Panc1 (cell line): ENCODE data around the gene SFSWAP. TPM values are rescaled to one million over a fixed set of nuclear protein-coding genes. Genes with fewer than 3 reads are reported as not detected.

Experiments
- ATAC-seq: fragments of 200-7000 bp; cut with Tn5 transposase; 2 replicates; pipeline ENCODE4 v1.9.1; 2020; ENCODE audit warnings: mild to moderate bottlenecking, moderate library complexity
- BruUV-seq: library from RNA; stranded (reverse); fragments of 400-500 nt; replicated peaks from 2 replicates; lab custom pipeline; 2021; lab: Mats Ljungman, UMichigan
- CTCF ChIA-PET: fragments of 300-600 bp; sonication (Branson Sonifier 250); formaldehyde crosslinking; loops from one replicate; lab custom pipeline; 2022; ENCODE audit warnings: antibody characterized with exemption; lab: Charles Lee
- POLR2A ChIA-PET: fragments of 300-600 bp; sonication (Branson Sonifier 250); formaldehyde crosslinking; loops from one replicate; lab custom pipeline; 2022; ENCODE audit warnings: antibody characterized with exemption; lab: Charles Lee
- DNase-seq: peaks from one replicate; pipeline ENCODE4 v3.0.0-alpha.2; 2010; ENCODE audit warnings: low read depth, low spot score
- H3K27ac ChIP-seq: 2 replicates; pipeline ENCODE4 v1.5.1; 2011; ENCODE audit warnings: mild to moderate bottlenecking, low read length, inconsistent platforms
- H3K27me3 ChIP-seq: fragments of 200-500 bp; sonication (Bioruptor generic); 2 replicates; pipeline ENCODE4 v1.6.0; 2014; ENCODE audit warnings: low read length, inconsistent platforms; ENCODE audit not compliant: control insufficient read depth, insufficient read depth
- H3K36me3 ChIP-seq: fragments of 200-500 bp; sonication (Bioruptor generic); 2 replicates; pipeline ENCODE4 v1.5.1; 2014; ENCODE audit warnings: inconsistent platforms, mild to moderate bottlenecking, low read length, moderate library complexity; ENCODE audit not compliant: control insufficient read depth, insufficient read depth
- H3K4me1 ChIP-seq: 2 replicates; pipeline ENCODE4 v1.5.1; 2011; ENCODE audit warnings: inconsistent platforms, mild to moderate bottlenecking, low read length, moderate library complexity; ENCODE audit not compliant: control insufficient read depth, insufficient read depth
- H3K4me3 ChIP-seq, 2 experiments: 2 replicates each; pipeline ENCODE4 v1.5.1; 2011 to 2012; ENCODE audit warnings: low read depth in 2 of 2, low read length in 2 of 2, mild to moderate bottlenecking in 2 of 2, inconsistent platforms in 1 of 2, moderate library complexity in 1 of 2
- H3K9me3 ChIP-seq: fragments of 200-500 bp; sonication (Bioruptor generic); 2 replicates; pipeline ENCODE4 v1.5.1; 2014; ENCODE audit warnings: low read depth, mild to moderate bottlenecking, inconsistent platforms, low read length, moderate library complexity; ENCODE audit not compliant: control insufficient read depth, insufficient read depth
- CTCF ChIP-seq: fragments of 450-650 bp; IDR thresholded peaks from 2 replicates; pipeline ENCODE4 v1.5.1; 2017; ENCODE audit warnings: mild to moderate bottlenecking
- POLR2AphosphoS5 ChIP-seq: IDR thresholded peaks from 2 replicates; pipeline ENCODE4 v1.6.1; 2012; ENCODE audit warnings: mild to moderate bottlenecking, low read depth, low read length, moderate library complexity
- REST ChIP-seq, 2 experiments: IDR thresholded peaks; 2 replicates each; pipeline ENCODE4 v1.6.1; 2011 to 2012; ENCODE audit warnings: low read depth in 2 of 2, control low read depth in 1 of 2, low read length in 1 of 2, mild to moderate bottlenecking in 1 of 2, moderate library complexity in 1 of 2; ENCODE audit not compliant: insufficient read depth in 1 of 2
- SIN3A ChIP-seq: IDR thresholded peaks from 2 replicates; pipeline ENCODE4 v1.6.1; 2012; ENCODE audit warnings: low read depth, mild to moderate bottlenecking, low read length, moderate library complexity, borderline replicate concordance; ENCODE audit not compliant: insufficient read depth
- TCF7L2 ChIP-seq: IDR thresholded peaks from 2 replicates; pipeline ENCODE4 v1.6.1; 2011; ENCODE audit warnings: mild to moderate bottlenecking, low read depth, low read length, inconsistent platforms
- in situ Hi-C: cut with HindIII; loops from 2 replicates; pipeline ENCODE4 v1.10.0; 2016; ENCODE audit warnings: low sequenced_read_pairs, low pct_unique_long_range_greater_than_20kb
- intact Hi-C: fragments of 100-400 bp; cut with micrococcal nuclease; formaldehyde crosslinking; loops from one replicate; pipeline ENCODE4 v1.10.0; 2022; ENCODE audit not compliant: unreplicated experiment
- total RNA-seq: library from RNA; stranded (reverse); gene quantifications from one replicate; pipeline ENCODE4 v1.2.1, GENCODE V29; 2021; ENCODE audit not compliant: unreplicated experiment

SFSWAP gene
- total RNA-seq, 1 experiment from 2014 or later = 41.6 TPM

GRCh38 chr12:131688131-131688844, 22.6 kb upstream of the SFSWAP start:
- intact Hi-C loops (no loop called here), in situ Hi-C loops (no loop called here)
- H3K27me3 ChIP-seq = no peaks in the 10 kb centered on the region; the same call in 1 of the 2 replicates
- ChIA-PET POLR2A (no interaction called here), CTCF (no interaction called here)
- DNase-seq (no peak), ATAC-seq (no peak)
- no peaks in the 10 kb centered on the region for H3K36me3 ChIP-seq
- TF ChIP-seq REST (IDR thresholded peaks at IDR 0.05; ENCODE audit: insufficient read depth in 1 of 2, low read depth in 2 of 2, low read length in 1 of 2) = no peak
- TF ChIP-seq SIN3A = no peak
- TF ChIP-seq POLR2AphosphoS5 = no peak
- TF ChIP-seq CTCF = no peak
- no peak for TF ChIP-seq TCF7L2
- no peak overlapping the region for H3K4me3 ChIP-seq
- BruUV-seq = no TSS peak
- no peaks in the 10 kb centered on the region for H3K9me3 ChIP-seq
- H3K4me1 ChIP-seq = no peaks in the 10 kb centered on the region
- no peak overlapping the region for H3K27ac ChIP-seq

- BruUV-seq = no TSS peak
- TF ChIP-seq TCF7L2 (no peak), REST (IDR thresholded peaks at IDR 0.05; ENCODE audit: insufficient read depth in 1 of 2, low read depth in 2 of 2, low read length in 1 of 2) (no peak), POLR2AphosphoS5 (no peak), SIN3A (no peak), CTCF (no peak)
- Histone ChIP-seq H3K4me3 (no peak overlapping the region), H3K4me1 (no peaks in the 10 kb centered on the region), H3K9me3 (no peaks in the 10 kb centered on the region), H3K27me3 (no peaks in the 10 kb centered on the region; the same call in 1 of the 2 replicates), H3K36me3 (no peaks in the 10 kb centered on the region), H3K27ac (no peak overlapping the region)
- no peak for DNase-seq
- in situ Hi-C loops (no loop called here), intact Hi-C loops (no loop called here)
- CTCF ChIA-PET = no interaction called here
- POLR2A ChIA-PET = no interaction called here
- no peak for ATAC-seq
These were observed 22.1 kb upstream of the SFSWAP start for GRCh38 chr12:131688845-131689154.
